Left forelimb (tissue), 1 donor: ENCODE results near the gene PHYH.
"Not testable (repeated sequence)": the region's sequence is repeated elsewhere in the genome, so short reads cannot be mapped to it uniquely, and the experiment has no call there.

Experiments used
- DNase-seq: peaks from one replicate; pipeline ENCODE4 v3.0.0-alpha.2; 2018; ENCODE audit warnings: low spot score

Gene PHYH

GRCh38 chr10:13271552-13272163, 28.2 kb downstream of the PHYH start:
- DNase-seq = no peak

GRCh38 chr10:13270877-13271551, 28.9 kb downstream of the PHYH start:
- no peak for DNase-seq

DNA sequence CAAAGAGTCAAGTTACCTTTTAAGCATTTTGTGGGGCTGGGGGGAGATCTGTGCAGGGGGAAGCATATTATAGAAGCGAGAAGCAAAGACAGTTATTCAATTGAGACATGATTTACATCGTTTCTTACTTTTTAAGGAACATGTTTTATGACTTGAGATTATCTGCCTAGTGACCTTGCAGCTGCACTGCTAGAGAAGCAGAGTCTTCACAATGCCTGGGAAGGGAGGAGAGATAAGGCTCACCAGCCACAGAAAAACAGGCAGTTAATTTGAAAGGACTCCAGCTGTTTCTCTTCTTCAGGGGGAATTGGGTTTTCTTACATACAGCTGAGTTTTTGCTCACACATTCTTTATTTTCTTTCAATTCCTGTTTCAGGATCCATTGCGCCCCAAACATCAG, 31.0 kb downstream of the PHYH start:
- DNase-seq = no peak

DNA sequence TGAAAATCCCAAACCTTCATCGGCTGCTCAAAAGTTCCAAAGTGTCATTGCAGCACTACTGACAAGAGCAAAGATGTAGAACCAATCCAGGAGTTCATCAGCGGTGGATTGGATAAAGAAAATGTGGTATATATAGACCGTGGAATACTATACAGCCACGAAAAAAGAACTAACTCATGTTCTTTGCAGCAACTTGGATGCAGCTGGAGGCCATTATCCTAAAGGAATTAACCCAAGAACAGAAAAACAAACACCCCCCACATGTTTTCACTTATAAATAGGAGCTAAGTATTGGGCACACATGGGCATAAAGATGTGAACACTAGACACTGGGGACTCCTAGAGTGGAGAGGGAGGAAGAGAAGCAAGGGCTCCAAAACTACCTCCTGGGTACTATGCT, 31.6 kb downstream of the PHYH start:
- no peak for DNase-seq

DNA sequence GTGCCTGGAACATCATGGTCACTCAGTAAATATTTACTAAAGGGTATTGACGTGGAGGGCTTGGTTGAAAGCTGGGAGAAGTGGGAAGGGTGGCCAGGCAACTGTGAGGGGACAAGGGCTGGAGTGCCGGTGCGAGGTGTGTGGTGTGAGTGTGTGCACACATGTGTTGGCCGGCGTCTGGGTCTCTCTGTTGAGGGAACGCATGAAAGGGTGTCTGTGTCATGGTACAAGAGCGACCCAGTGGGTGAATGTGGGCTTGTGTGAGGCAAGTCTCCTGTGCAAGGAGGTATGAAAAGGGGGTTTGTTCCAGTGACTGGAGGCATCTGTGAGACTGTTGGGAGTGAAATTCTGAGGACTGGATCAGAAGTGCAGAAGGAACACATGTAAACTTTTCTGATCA, 36.3 kb downstream of the PHYH start:
- no peak for DNase-seq

DNA sequence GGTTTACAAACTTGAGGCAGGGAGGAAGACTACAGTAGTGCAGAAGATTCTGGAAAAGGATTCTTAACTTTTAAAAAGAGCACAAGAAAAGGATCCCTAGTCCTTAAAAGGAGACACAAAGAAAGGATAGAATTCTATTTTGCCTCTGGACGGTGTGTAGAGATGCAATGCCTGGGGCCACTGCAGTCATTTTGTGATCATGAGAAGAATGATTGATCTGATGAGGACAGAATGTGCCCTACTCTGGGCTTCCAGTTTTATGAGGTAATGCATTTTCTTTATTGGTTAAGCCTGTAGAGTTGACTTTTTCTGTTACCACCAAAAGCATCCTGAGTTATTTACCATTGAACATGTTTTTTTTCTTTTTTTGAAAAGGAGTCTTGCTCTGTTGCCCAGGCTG, 37.4 kb downstream of the PHYH start:
- DNase-seq = no peak

DNA sequence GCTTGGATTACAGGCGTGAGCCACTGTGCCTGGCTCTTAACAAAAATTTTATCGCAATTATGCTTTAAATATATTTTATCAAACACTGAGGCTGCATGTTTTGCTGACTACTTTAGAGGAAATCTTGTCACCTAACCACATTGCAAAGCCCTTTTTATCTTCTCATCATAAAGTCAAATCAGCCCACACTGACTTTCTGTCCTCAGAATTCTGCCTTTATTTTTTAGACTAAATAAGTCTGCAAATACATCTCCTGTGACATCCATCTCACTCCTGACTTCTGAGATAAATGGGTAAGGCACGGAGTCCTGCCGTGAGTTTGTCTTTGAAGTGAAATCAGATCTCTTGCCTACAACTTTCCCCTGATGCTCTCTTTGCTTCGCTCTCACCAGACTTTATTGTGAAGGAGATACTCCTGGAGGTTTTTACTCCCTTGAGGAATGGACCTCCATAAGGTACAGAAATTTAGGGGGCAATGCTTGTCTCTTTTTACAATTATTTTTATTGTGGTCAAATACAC, 42.2 kb downstream of the PHYH start:
- no peak for DNase-seq

DNA sequence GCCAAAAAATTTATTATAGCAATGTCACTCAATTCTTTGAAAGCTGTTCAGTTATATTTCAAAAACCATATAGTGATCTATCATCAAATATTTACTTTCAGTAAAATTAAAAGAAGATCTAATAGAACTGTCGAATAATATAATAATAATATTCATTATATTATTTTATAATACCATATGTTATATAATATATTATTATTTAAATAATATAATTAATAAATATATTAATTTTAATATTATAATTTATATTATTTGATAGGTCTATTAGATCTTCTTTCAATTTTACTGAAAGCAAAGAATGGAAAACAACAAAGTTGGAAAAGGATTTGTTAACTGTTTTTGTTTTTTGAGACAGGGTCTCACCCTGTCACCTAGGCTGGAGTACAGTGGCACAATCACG, 43.2 kb downstream of the PHYH start:
- DNase-seq = no peak

DNA sequence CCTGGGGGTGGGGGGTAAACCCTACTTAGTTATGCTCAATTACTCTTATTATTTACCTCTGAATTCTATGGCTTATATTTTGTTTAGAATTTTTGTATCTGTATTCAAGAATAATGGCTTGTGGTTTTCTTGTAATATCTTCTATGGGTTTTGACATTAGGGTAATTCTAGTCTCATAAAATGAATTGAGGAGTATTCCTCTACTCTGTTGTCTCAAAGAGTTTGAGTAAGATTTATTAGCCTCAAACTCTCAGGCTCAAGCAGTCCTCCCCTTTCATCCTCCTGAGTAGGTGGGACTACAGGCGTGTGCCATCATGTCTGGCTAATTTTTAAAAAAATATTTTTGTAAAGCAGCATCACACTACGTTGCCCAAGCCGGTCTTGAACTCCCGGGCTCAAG, 46.1 kb downstream of the PHYH start:
- DNase-seq = no peak

- no peak for DNase-seq
These were observed 52.1 kb downstream of the PHYH start for GRCh38 chr10:13247784-13248183.

GRCh38 chr10:13247246-13247645, 52.6 kb downstream of the PHYH start:
- DNase-seq = no peak

GRCh38 chr10:13242260-13242659, 57.6 kb downstream of the PHYH start:
- DNase-seq = not testable (repeated sequence)

DNA sequence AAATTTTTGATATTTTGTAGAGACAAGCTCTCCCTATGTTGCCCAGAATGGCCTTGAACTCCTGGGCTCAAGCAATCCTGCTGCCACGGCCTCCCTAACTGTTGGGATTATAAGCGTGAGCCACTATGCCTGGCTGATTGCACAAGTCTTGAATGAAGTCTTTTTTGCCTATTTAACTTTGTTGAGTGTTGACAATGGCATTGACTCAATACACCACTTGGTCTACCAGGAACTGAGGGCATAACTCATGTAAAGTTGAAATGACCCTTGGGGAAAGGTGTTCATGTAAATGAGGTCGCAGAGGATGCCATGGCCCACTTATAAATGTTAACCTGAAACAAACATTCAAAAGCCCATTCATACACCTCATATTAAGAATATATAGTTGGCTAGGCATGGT, 58.3 kb downstream of the PHYH start:
- no peak for DNase-seq

- DNase-seq = no peak
These were observed 59.9 kb downstream of the PHYH start for GRCh38 chr10:13239923-13240322.

DNA sequence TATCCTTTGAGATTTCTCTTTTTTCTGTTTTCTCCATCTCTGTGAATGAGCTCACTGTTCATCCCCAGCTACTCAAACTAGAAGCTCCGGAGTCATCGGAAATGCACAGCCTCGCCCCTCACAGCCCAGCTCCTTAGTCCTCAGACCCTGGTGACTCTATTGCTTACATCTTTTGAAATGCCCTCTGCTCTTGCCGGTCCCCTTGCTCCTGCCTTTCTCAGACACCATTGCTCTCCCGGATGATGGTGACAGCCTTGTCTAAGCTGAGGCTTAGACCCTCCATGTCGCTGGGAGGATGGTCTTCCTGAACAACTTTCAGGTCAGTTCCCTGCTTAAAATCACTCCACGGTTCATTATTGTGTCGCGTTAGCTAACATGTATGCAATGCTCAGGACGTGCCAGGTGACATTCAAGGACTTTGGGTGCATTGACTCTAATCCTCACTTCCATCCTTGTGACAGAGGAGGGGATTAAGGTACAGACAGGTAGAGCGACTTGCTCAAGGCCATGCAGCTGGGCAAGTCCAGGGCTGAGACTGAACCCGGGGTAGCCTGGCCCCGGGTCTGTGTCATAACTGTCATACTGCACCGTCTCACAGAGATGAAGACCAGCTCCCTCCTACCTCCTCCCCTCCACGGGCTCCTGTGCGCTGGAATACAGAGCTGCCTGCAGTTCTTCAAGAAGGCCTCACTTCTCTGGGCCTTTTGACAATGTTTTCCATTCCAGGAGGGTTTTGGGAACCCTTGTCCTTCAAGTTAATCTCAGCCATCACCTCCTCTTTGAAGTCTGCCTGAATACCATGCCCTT, 61.4 kb downstream of the PHYH start:
- DNase-seq = no peak

GRCh38 chr10:13236638-13237037, 63.2 kb downstream of the PHYH start:
- DNase-seq = no peak

- DNase-seq = not testable (repeated sequence)
These were observed 65.1 kb downstream of the PHYH start for GRCh38 chr10:13234736-13235135.

GRCh38 chr10:13234172-13234571, 65.7 kb downstream of the PHYH start, which contains the start of gene UCMA:
UCMA (minus strand) TSS chr10:13234374; CDS start chr10:13234258, 116 bp downstream.
- DNase-seq = no peak

- DNase-seq = no peak
These were observed 66.5 kb downstream of the PHYH start for GRCh38 chr10:13233358-13233757.

GRCh38 chr10:13231808-13232207, 68.1 kb downstream of the PHYH start:
- DNase-seq = no peak

- DNase-seq = no peak
These were observed 68.7 kb downstream of the PHYH start for GRCh38 chr10:13231190-13231589.
